KMS-11 (cell line): ENCODE measurements around the gene ARFGEF2.
"Not testable (repeated sequence)": the region's sequence is repeated elsewhere in the genome, so short reads cannot be mapped to it uniquely, and the experiment has no call there.

Experiments
- H2AFZ ChIP-seq: fragments of 200-600 bp; sonication (generic); 2 replicates; pipeline ENCODE4 v1.6.1; 2016; ENCODE audit warnings: antibody characterized with exemption, mixed run types, low read depth
- H3K27ac ChIP-seq: fragments of 200-600 bp; sonication (generic); 2 replicates; pipeline ENCODE4 v1.6.1; 2016; ENCODE audit warnings: mild to moderate bottlenecking, mixed run types
- H3K27me3 ChIP-seq: fragments of 200-600 bp; sonication (generic); 2 replicates; pipeline ENCODE4 v1.6.1; 2017; ENCODE audit warnings: mild to moderate bottlenecking, low read depth, mixed run types, moderate library complexity; ENCODE audit not compliant: insufficient read depth
- H3K36me3 ChIP-seq: fragments of 200-600 bp; sonication (generic); 2 replicates; pipeline ENCODE4 v1.6.1; 2017; ENCODE audit warnings: mild to moderate bottlenecking, mixed run types; ENCODE audit not compliant: insufficient read depth
- H3K4me1 ChIP-seq: fragments of 200-600 bp; sonication (generic); 2 replicates; pipeline ENCODE4 v1.6.1; 2016; ENCODE audit warnings: mild to moderate bottlenecking, low read depth, mixed run types; ENCODE audit not compliant: poor library complexity, severe bottlenecking
- H3K4me2 ChIP-seq: fragments of 200-600 bp; sonication (generic); 2 replicates; pipeline ENCODE4 v1.7.0; 2016; ENCODE audit warnings: mild to moderate bottlenecking, mixed run types
- H3K4me3 ChIP-seq: fragments of 200-600 bp; sonication (generic); IDR thresholded peaks from 2 replicates; pipeline ENCODE4 v1.6.1; 2017; ENCODE audit warnings: low read depth, low read length, mixed read lengths; ENCODE audit not compliant: insufficient read depth
- H3K79me2 ChIP-seq: fragments of 200-600 bp; sonication (generic); 2 replicates; pipeline ENCODE4 v1.6.1; 2016; ENCODE audit warnings: low read depth, mixed run types; ENCODE audit not compliant: insufficient read depth
- H3K9ac ChIP-seq: fragments of 200-600 bp; sonication (generic); 2 replicates; pipeline ENCODE4 v1.6.1; 2016; ENCODE audit warnings: mild to moderate bottlenecking, mixed run types
- H4K20me1 ChIP-seq: fragments of 200-600 bp; sonication (generic); 2 replicates; pipeline ENCODE4 v1.6.1; 2016; ENCODE audit warnings: mild to moderate bottlenecking, mixed run types; ENCODE audit not compliant: insufficient read depth
- TF ChIP-seq, protein P1 (sequence below): fragments of 200-600 bp; sonication (generic); conservative IDR thresholded peaks from 2 replicates; pipeline ENCODE4 v1.6.1; 2017; ENCODE audit warnings: low read depth, mild to moderate bottlenecking, antibody characterized with exemption, low read length, moderate library complexity, mixed read lengths

ARFGEF2 gene

DNA sequence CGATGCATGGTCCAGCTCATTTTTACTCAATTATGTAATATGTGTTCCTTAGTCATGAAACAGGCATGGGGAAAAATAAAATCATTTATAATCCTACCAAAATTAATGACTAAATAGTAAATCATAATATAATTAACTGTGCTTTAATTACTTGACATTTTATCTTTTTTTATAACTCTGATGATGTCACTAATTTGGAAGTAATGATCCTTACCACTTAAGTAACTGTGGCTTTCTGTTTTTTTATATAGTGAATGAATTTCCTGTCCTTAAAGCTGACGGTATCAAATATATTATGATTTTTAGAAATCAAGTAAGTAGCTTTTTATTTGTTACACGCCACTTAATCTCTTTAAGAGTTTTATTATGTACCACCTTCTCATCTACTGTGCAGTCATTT lies 156.8 kb downstream of the ARFGEF2 start:
- no peak overlapping the region for H2AFZ ChIP-seq
- no peak overlapping the region for H3K27ac ChIP-seq
- H3K9ac ChIP-seq = no peak overlapping the region
- peaks cover 53% of the 10 kb centered on the region; the same call in 1 of the 2 replicates for H3K36me3 ChIP-seq
- peaks cover 29% of the 10 kb centered on the region for H3K79me2 ChIP-seq
- no peaks in the 10 kb centered on the region for H4K20me1 ChIP-seq
- H3K27me3 ChIP-seq = no peaks in the 10 kb centered on the region
- no peak overlapping the region for H3K4me3 ChIP-seq
- no peak overlapping the region for H3K4me2 ChIP-seq
- H3K4me1 ChIP-seq = peaks cover 12% of the 10 kb centered on the region
- TF ChIP-seq, protein P1, sequence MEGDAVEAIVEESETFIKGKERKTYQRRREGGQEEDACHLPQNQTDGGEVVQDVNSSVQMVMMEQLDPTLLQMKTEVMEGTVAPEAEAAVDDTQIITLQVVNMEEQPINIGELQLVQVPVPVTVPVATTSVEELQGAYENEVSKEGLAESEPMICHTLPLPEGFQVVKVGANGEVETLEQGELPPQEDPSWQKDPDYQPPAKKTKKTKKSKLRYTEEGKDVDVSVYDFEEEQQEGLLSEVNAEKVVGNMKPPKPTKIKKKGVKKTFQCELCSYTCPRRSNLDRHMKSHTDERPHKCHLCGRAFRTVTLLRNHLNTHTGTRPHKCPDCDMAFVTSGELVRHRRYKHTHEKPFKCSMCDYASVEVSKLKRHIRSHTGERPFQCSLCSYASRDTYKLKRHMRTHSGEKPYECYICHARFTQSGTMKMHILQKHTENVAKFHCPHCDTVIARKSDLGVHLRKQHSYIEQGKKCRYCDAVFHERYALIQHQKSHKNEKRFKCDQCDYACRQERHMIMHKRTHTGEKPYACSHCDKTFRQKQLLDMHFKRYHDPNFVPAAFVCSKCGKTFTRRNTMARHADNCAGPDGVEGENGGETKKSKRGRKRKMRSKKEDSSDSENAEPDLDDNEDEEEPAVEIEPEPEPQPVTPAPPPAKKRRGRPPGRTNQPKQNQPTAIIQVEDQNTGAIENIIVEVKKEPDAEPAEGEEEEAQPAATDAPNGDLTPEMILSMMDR = no peak

GRCh38 chr20:49082295-49082694 lies 160.8 kb downstream of the ARFGEF2 start:
- not testable (repeated sequence) for H3K27ac ChIP-seq, H3K27me3 ChIP-seq, H3K9ac ChIP-seq, H3K4me3 ChIP-seq, H2AFZ ChIP-seq, H4K20me1 ChIP-seq, H3K4me2 ChIP-seq
- Histone ChIP-seq H3K79me2 (peaks cover 11% of the 10 kb centered on the region), H3K4me1 (peaks cover 12% of the 10 kb centered on the region), H3K36me3 (peaks cover 49% of the 10 kb centered on the region; the same call in 1 of the 2 replicates)
